ENCODE measurements around the gene SPON2.
"Not testable (repeated sequence)": the region's sequence is repeated elsewhere in the genome, so short reads cannot be mapped to it uniquely, and the experiment has no call there.

Gene SPON2

GRCh38 chr4:1136048-1136447 is 36.3 kb downstream of the SPON2 start:
- DNase-seq: no peak

GRCh38 chr4:1133033-1133432 is 39.4 kb downstream of the SPON2 start:
- no peak for DNase-seq

GRCh38 chr4:1130316-1131186 is 41.8 kb downstream of the SPON2 start:
- DNase-seq: peak; percentile 82

- DNase-seq: no peak
Measured at GRCh38 chr4:1126506-1126905, 45.9 kb downstream of the SPON2 start.

DNA sequence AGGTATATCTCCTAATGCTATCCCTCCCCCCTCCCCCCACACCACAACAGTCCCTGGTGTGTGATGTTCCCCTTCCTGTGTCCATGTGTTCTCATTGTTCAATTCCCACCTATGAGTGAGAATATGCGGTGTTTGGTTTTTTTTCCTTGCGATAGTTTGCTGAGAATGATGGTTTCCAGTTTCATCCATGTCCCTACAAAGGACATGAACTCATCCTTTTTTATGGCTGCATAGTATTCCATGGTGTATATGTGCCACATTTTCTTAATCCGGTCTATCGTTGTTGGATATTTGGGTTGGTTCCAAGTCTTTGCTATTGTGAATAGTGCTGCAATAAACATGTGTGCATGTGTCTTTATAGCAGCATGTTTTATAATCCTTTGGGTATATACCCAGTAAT is 46.9 kb downstream of the SPON2 start:
- not testable (repeated sequence) for DNase-seq

- no peak for DNase-seq
Measured at GRCh38 chr4:1124818-1125217, 47.6 kb downstream of the SPON2 start.

GRCh38 chr4:1122505-1122904 is 49.9 kb downstream of the SPON2 start:
- DNase-seq: no peak
